ENCODE data around the gene PRKCA. TPM values are rescaled to one million over a fixed set of nuclear protein-coding genes. Genes with fewer than 3 reads are reported as not detected.
A peak's percentile ranks its signal among the peaks of the same experiment; 100 is the strongest.

PRKCA gene
- total and polyA plus RNA-seq, 2 of the 13 experiments (the other 11 are each of a cell fraction or from before 2014, with no cell fraction given): 18.5 to 21.5 TPM

GRCh38 chr17:66426397-66427033, 124.1 kb downstream of the PRKCA start (continued):
- TF ChIP-seq ZNF318 (CRISPR knock-in tag; IDR thresholded peaks at IDR 0.05): 0 out of 2 replicates have a peak, but pooled peaks have one; percentile 18
- 0 out of 2 replicates have a peak, but pooled peaks have one; percentile 20 for TF ChIP-seq TFDP2 (CRISPR knock-in tag; IDR thresholded peaks at IDR 0.05)
- TF ChIP-seq HNF4A (CRISPR knock-in tag; IDR thresholded peaks at IDR 0.05): no peak; the same call in 1 of the 2 replicates
- TF ChIP-seq ZSCAN22 (CRISPR knock-in tag; IDR thresholded peaks at IDR 0.05): no peak
- no peak for TF ChIP-seq TFAP4 (IDR thresholded peaks at IDR 0.05; ENCODE audit: borderline replicate concordance, low read depth)
- TF ChIP-seq XRCC5 (optimal IDR thresholded peaks at IDR 0.05; ENCODE audit: low read length): peak; percentile 33
- TF ChIP-seq ZMYM3 (CRISPR knock-in tag; IDR thresholded peaks at IDR 0.05): peak; percentile 83
- TF ChIP-seq FOXM1 (CRISPR knock-in tag; IDR thresholded peaks at IDR 0.05): no peak
- TF ChIP-seq SMC3 (IDR thresholded peaks at IDR 0.05; ENCODE audit: low read length): peak; percentile 86
- TF ChIP-seq ARNTL (CRISPR knock-in tag; IDR thresholded peaks at IDR 0.05): 0 out of 2 replicates have a peak, but pooled peaks have one; percentile 49
- TF ChIP-seq ZGPAT (CRISPR knock-in tag; IDR thresholded peaks at IDR 0.05): 0 out of 2 replicates have a peak, but pooled peaks have one; percentile 37
- TF ChIP-seq KMT2B (CRISPR knock-in tag; IDR thresholded peaks at IDR 0.05): 0 out of 2 replicates have a peak, but pooled peaks have one; percentile 24
- peak; percentile 56 for TF ChIP-seq FOXA3 (CRISPR knock-in tag; IDR thresholded peaks at IDR 0.05)
- 0 out of 2 replicates have a peak, but pooled peaks have one; percentile 31 for TF ChIP-seq SP140L (CRISPR knock-in tag; IDR thresholded peaks at IDR 0.05; ENCODE audit: borderline replicate concordance)
- peak; percentile 85; the same call in 1 of the 2 replicates for TF ChIP-seq ZSCAN29 (CRISPR knock-in tag; conservative IDR thresholded peaks at IDR 0.05)
- peak; percentile 31; the same call in 1 of the 2 replicates for TF ChIP-seq FOXP4 (CRISPR knock-in tag; IDR thresholded peaks at IDR 0.05)

Measured in HepG2 (cell line).